ENCODE measurements around the gene FLRT1.

The FLRT1 gene

DNA sequence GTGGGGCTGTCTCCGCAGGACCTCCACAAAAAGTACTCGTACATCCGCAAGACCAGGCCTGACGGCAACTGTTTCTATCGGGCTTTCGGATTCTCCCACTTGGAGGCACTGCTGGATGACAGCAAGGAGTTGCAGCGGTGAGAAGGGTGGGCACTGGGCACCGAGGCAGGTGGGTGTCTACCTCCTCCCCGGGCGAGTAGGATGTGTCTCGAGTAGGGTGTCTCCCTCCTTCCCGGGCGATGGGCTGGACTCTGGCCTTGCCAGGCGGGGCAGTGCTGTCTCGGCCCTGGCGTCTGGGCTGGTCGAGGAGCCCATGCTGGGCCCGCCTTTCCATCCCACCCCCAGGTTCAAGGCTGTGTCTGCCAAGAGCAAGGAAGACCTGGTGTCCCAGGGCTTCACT, 39.2 kb upstream of the FLRT1 start:
- no peak for TF ChIP-seq CTCF (IDR thresholded peaks at IDR 0.05; ENCODE audit: control insufficient read depth, extremely low read depth, insufficient read depth)
- DNase-seq (ENCODE audit: low read depth) = no peak
- H3K4me3 ChIP-seq (ENCODE audit: low read depth, low read length) = no peak overlapping the region

- TF ChIP-seq CTCF (IDR thresholded peaks at IDR 0.05; ENCODE audit: control insufficient read depth, extremely low read depth, insufficient read depth) = no peak
- no peak for DNase-seq (ENCODE audit: low read depth)
- H3K4me3 ChIP-seq (ENCODE audit: low read depth, low read length) = no peak overlapping the region
These were observed 38.5 kb upstream of the FLRT1 start for GRCh38 chr11:63997104-63997700.

- no peak for DNase-seq (ENCODE audit: low read depth)
- no peak for TF ChIP-seq CTCF (IDR thresholded peaks at IDR 0.05; ENCODE audit: control insufficient read depth, extremely low read depth, insufficient read depth)
- no peak overlapping the region for H3K4me3 ChIP-seq (ENCODE audit: low read depth, low read length)
These were observed 37.9 kb upstream of the FLRT1 start for GRCh38 chr11:63997801-63998337.

DNA sequence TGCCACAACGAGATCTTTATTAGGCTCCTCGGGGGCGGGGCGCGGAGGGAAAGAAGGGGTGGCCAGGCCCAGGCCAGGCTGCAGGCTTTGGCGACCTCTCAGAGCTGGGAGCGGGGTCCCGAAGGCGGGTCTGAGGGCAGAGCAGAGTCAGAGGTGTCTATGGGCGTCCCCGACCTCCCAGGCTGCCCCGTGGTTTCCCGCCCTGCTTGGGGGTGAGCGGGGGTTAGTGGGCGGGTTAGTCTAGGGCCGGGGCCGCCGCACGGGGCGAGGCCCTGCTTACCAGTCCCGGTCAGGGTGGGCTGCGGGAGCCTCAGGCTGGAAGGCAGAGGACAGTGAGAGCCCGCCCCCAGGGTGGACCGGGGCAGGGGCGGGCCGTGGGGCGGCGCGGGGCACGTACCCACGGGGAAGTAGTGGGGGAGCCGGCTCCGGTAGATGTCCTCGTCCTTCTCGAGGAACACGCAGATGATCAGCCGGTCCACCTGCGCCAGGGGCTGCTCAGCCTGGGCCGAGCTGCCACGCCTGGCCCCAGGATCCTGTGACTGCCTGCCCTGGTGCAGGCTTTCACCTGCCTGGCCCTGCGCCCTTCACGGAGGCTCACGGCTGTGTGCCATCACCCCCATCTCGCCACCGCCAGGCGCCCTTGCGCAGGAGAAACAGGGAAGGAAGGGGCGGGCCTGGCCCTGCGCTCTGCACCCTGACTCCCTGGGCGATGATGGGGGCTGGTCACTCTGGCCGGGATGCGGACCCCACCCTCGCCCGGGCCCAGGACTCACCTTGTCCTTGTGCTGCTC, 37.0 kb upstream of the FLRT1 start:
- no peak for DNase-seq (ENCODE audit: low read depth)
- H3K4me3 ChIP-seq (ENCODE audit: low read depth, low read length) = no peak overlapping the region
- TF ChIP-seq CTCF (IDR thresholded peaks at IDR 0.05; ENCODE audit: control insufficient read depth, extremely low read depth, insufficient read depth) = no peak

- DNase-seq (ENCODE audit: low read depth) = no peak
- no peak overlapping the region for H3K4me3 ChIP-seq (ENCODE audit: low read depth, low read length)
- TF ChIP-seq CTCF (IDR thresholded peaks at IDR 0.05; ENCODE audit: control insufficient read depth, extremely low read depth, insufficient read depth) = no peak
These were observed 36.2 kb upstream of the FLRT1 start for GRCh38 chr11:63999349-64000025.

GRCh38 chr11:64000026-64000739, 35.5 kb upstream of the FLRT1 start:
- TF ChIP-seq CTCF (IDR thresholded peaks at IDR 0.05; ENCODE audit: control insufficient read depth, extremely low read depth, insufficient read depth) = no peak
- no peak overlapping the region for H3K4me3 ChIP-seq (ENCODE audit: low read depth, low read length)
- no peak for DNase-seq (ENCODE audit: low read depth)
